B cell (primary cell): ENCODE measurements around the gene SIRPB2. TPM values are rescaled to one million over a fixed set of nuclear protein-coding genes. Genes with fewer than 3 reads are reported as not detected.
A peak's percentile ranks its signal among the peaks of the same experiment; 100 is the strongest.

ENCODE experiments used
- ATAC-seq: fragments of 200-7000 bp; cut with Tn5 transposase; one replicate; pipeline ENCODE4 v1.10.0; 2021; ENCODE audit warnings: low read depth, mild to moderate bottlenecking, moderate number of reproducible peaks, moderate library complexity
- CTCF ChIA-PET: fragments of 350-600 bp; sonication (Branson Sonifier 250); formaldehyde crosslinking; loops from one replicate; lab custom pipeline; 2021; ENCODE audit warnings: antibody characterized with exemption, inconsistent platforms; lab: Charles Lee
- POLR2A ChIA-PET: fragments of 350-600 bp; sonication (Branson Sonifier 250); formaldehyde crosslinking; loops from one replicate; lab custom pipeline; 2021; ENCODE audit warnings: antibody characterized with exemption; lab: Charles Lee
- DNase-seq: peaks from one replicate; pipeline ENCODE4 v3.0.0; 2013
- H2AFZ ChIP-seq: 2 replicates; pipeline ENCODE4 v1.6.1; 2012; ENCODE audit warnings: mild to moderate bottlenecking, low read depth, low read length; ENCODE audit not compliant: insufficient read depth, poor library complexity, severe bottlenecking
- H3K27ac ChIP-seq, 2 donors: 1 replicate in 1 of 2; 2 replicates in 1 of 2; pipeline ENCODE4 v1.5.1; 2012 to 2013; ENCODE audit warnings: low read length in 2 of 2, mild to moderate bottlenecking in 2 of 2, moderate library complexity in 1 of 2
- H3K27me3 ChIP-seq, 4 experiments: fragments of 200-600 bp in 1 of 4; sonication (generic) in 1 of 4; replicated peaks in 1 of 4; 1 replicate in 2 of 4; 2 replicates in 2 of 4; pipeline versions ENCODE4 v1.6.1 to v1.7.0; 2013 to 2016; ENCODE audit warnings: low read length in 3 of 4, mild to moderate bottlenecking in 2 of 4, mixed read lengths in 1 of 4, moderate library complexity in 1 of 4; ENCODE audit not compliant: insufficient read depth in 4 of 4, control insufficient read depth in 3 of 4; ENCODE audit errors: control extremely low read depth in 1 of 4
- H3K36me3 ChIP-seq, 2 experiments: replicated peaks in 1 of 2; 1 replicate in 1 of 2; 2 replicates in 1 of 2; pipeline versions ENCODE4 v1.6.1 to v1.7.1; 2013; ENCODE audit warnings: low read length in 1 of 2; ENCODE audit not compliant: insufficient read depth in 2 of 2, control insufficient read depth in 1 of 2; ENCODE audit errors: control extremely low read depth in 1 of 2, extremely low read depth in 1 of 2
- H3K4me1 ChIP-seq, 2 donors: fragments of 200-600 bp in 1 of 2; sonication (generic) in 1 of 2; 1 replicate in 1 of 2; 2 replicates in 1 of 2; pipeline versions ENCODE4 v1.5.1 to v1.6.1; 2013 to 2017; ENCODE audit warnings: low read length in 2 of 2; ENCODE audit not compliant: control insufficient read depth in 2 of 2, insufficient read depth in 2 of 2
- H3K4me2 ChIP-seq: replicated peaks from 2 replicates; pipeline ENCODE3; 2012; ENCODE audit warnings: mild to moderate bottlenecking, low read depth, low read length; ENCODE audit not compliant: poor library complexity, severe bottlenecking
- H3K4me3 ChIP-seq, 5 experiments: fragments of 200-600 bp in 1 of 5; sonication (generic) in 1 of 5; 1 replicate in 3 of 5; 2 replicates in 2 of 5; pipeline versions ENCODE4 v1.5.1 to v1.7.0; 2011 to 2016; ENCODE audit warnings: low read length in 4 of 5, mild to moderate bottlenecking in 4 of 5, low read depth in 2 of 5, control low read depth in 1 of 5, moderate library complexity in 1 of 5; ENCODE audit not compliant: insufficient read depth in 1 of 5; ENCODE audit errors: control extremely low read depth in 1 of 5, extremely low read depth in 1 of 5
- H3K79me2 ChIP-seq: fragments of 200-600 bp; sonication (generic); one replicate; pipeline ENCODE4 v1.6.0; 2016; ENCODE audit warnings: low read length; ENCODE audit not compliant: control insufficient read depth, insufficient read depth
- H3K9ac ChIP-seq: fragments of 200-600 bp; sonication (generic); 2 replicates; pipeline ENCODE4 v1.6.1; 2017; ENCODE audit warnings: mild to moderate bottlenecking, low read length, moderate library complexity
- H3K9me3 ChIP-seq, 3 donors: one replicate each; pipeline versions ENCODE4 v1.6.1 to v1.7.1; 2013; ENCODE audit warnings: low read length in 2 of 3; ENCODE audit not compliant: control insufficient read depth in 2 of 3, insufficient read depth in 1 of 3; ENCODE audit errors: control extremely low read depth in 1 of 3
- H4K20me1 ChIP-seq: 2 replicates; pipeline ENCODE4 v1.6.0; 2012; ENCODE audit warnings: mild to moderate bottlenecking, low read length; ENCODE audit not compliant: insufficient read depth, control insufficient read depth, poor library complexity, severe bottlenecking
- H3K27ac Mint-ChIP-seq: one replicate; pipeline ENCODE4 v1.8.0; 2021; ENCODE audit warnings: mixed read lengths
- H3K27me3 Mint-ChIP-seq: one replicate; pipeline ENCODE4 v1.8.0; 2021; ENCODE audit warnings: mixed read lengths
- H3K4me1 Mint-ChIP-seq: one replicate; pipeline ENCODE4 v1.8.0; 2021; ENCODE audit warnings: mixed read lengths
- H3K4me3 Mint-ChIP-seq: one replicate; pipeline ENCODE4 v1.8.0; 2021; ENCODE audit warnings: mixed read lengths
- H3K9me3 Mint-ChIP-seq: one replicate; pipeline ENCODE4 v1.8.0; 2022; ENCODE audit warnings: mixed read lengths; ENCODE audit not compliant: insufficient read depth
- CTCF ChIP-seq: fragments of 200-600 bp; IDR thresholded peaks from one replicate; pipeline ENCODE4 v1.8.0; 2022; ENCODE audit warnings: antibody characterized with exemption, mild to moderate bottlenecking
- EZH2 ChIP-seq: IDR thresholded peaks from 2 replicates; pipeline ENCODE4 v1.6.1; 2012; ENCODE audit warnings: borderline replicate concordance, low read depth, mild to moderate bottlenecking, moderate library complexity, low read length; ENCODE audit not compliant: insufficient read depth, poor library complexity, severe bottlenecking
- WGBS: methylation state at CpG from one replicate; pipeline ENCODE4 v1.1.5; 2013; ENCODE audit warnings: missing lambda C conversion rate; ENCODE audit not compliant: insufficient coverage; 5-methylcytosine and 5-hydroxymethylcytosine counted together
- intact Hi-C: fragments of 100-400 bp; cut with micrococcal nuclease; formaldehyde crosslinking; loops from one replicate; pipeline ENCODE4 v1.10.0; 2022
- polyA plus RNA-seq: library from polyadenylated mRNA; depleted of rRNA; stranded (reverse); fragments of >200 nt; gene quantifications from 2 replicates; pipeline ENCODE4 v1.2.3, GENCODE V29; 2012
- total RNA-seq, 2 donors: library from RNA; stranded (reverse); fragments of 120-200 nt in 1 of 2; gene quantifications; 1 replicate in 1 of 2; 2 replicates in 1 of 2; pipeline versions ENCODE4 v1.2.3 to v1.2.4, GENCODE V29; 2013 to 2022

Gene SIRPB2
- total and polyA plus RNA-seq, 2 donors (not counting 1 experiment from before 2014, with no cell fraction given) = 0.51 TPM; not detected in 1

- Histone ChIP-seq H4K20me1 (no peaks in the 10 kb centered on the region), H3K9me3 (no peaks in the 10 kb centered on the region), H3K4me3 (no peak overlapping the region), H2AFZ (peak overlapping the region; percentile 34), H3K36me3 (no peaks in the 10 kb centered on the region), H3K27ac (no peak overlapping the region), H3K4me1 (peaks cover 37 to 38% of the 10 kb centered on the region in 2 donors), H3K79me2 (no peaks in the 10 kb centered on the region), H3K27me3 (peaks cover 0 to 5% (median 2%) of the 10 kb centered on the region in 4 experiments), H3K4me2 (peak overlapping the region; percentile 58), H3K9ac (peak overlapping the region; percentile 30)
- POLR2A ChIA-PET = no interaction called here
- no peak overlapping the region for H3K27ac Mint-ChIP-seq
- TF ChIP-seq CTCF (no peak), EZH2 (no peak)
- intact Hi-C loops = no loop called here
- H3K9me3 Mint-ChIP-seq = no peaks in the 10 kb centered on the region
- no CpG with 5 or more reads among the region's 3 CpGs for WGBS
- CTCF ChIA-PET = interaction anchor here (4.2 kb wide), 1 partner anchor 9 kb away, joined by 31 read pairs; no protein-coding TSS in a partner anchor
- no peak for ATAC-seq
- peak overlapping the region; percentile 13 for H3K4me3 Mint-ChIP-seq
- H3K4me1 Mint-ChIP-seq = peaks cover 44% of the 10 kb centered on the region
- H3K27me3 Mint-ChIP-seq = peaks cover 15% of the 10 kb centered on the region
- DNase-seq = no peak
These were observed 3.2 kb upstream of the SIRPB2 start for GRCh38 chr20:1494436-1494835.

GRCh38 chr20:1493536-1493935 is 2.3 kb upstream of the SIRPB2 start:
- POLR2A ChIA-PET = no interaction called here
- Histone ChIP-seq H3K9ac (no peak overlapping the region), H3K27me3 (no peaks in the 10 kb centered on the region), H3K4me1 (peaks cover 37 to 38% of the 10 kb centered on the region in 2 donors), H3K79me2 (no peaks in the 10 kb centered on the region), H4K20me1 (no peaks in the 10 kb centered on the region), H3K4me2 (no peak overlapping the region), H3K27ac (no peak overlapping the region), H3K9me3 (peaks cover 0 to under 1% (median 0%) of the 10 kb centered on the region in 3 donors), H2AFZ (no peak overlapping the region), H3K4me3 (no peak overlapping the region), H3K36me3 (no peaks in the 10 kb centered on the region)
- Mint-ChIP-seq H3K4me3 (no peak overlapping the region), H3K9me3 (no peaks in the 10 kb centered on the region), H3K4me1 (peaks cover 44% of the 10 kb centered on the region), H3K27ac (no peak overlapping the region), H3K27me3 (peaks cover 14% of the 10 kb centered on the region)
- intact Hi-C loops = no loop called here
- no peak for DNase-seq
- no CpG with 5 or more reads among the region's 1 CpG for WGBS
- ATAC-seq = no peak
- CTCF ChIA-PET = interaction anchor here (0.5 to 4.2 kb wide), 4 partner anchors 10 to 58 kb away, joined by 3 to 31 read pairs (median 3); no protein-coding TSS in a partner anchor
- TF ChIP-seq EZH2 (no peak), CTCF (no peak)
